Measurements from ENCODE around the gene MYL12B. TPM values are rescaled to one million over a fixed set of nuclear protein-coding genes. Genes with fewer than 3 reads are reported as not detected.

The MYL12B gene
- total RNA-seq = 100 to 1,000 TPM; 415 to 575 TPM

DNA sequence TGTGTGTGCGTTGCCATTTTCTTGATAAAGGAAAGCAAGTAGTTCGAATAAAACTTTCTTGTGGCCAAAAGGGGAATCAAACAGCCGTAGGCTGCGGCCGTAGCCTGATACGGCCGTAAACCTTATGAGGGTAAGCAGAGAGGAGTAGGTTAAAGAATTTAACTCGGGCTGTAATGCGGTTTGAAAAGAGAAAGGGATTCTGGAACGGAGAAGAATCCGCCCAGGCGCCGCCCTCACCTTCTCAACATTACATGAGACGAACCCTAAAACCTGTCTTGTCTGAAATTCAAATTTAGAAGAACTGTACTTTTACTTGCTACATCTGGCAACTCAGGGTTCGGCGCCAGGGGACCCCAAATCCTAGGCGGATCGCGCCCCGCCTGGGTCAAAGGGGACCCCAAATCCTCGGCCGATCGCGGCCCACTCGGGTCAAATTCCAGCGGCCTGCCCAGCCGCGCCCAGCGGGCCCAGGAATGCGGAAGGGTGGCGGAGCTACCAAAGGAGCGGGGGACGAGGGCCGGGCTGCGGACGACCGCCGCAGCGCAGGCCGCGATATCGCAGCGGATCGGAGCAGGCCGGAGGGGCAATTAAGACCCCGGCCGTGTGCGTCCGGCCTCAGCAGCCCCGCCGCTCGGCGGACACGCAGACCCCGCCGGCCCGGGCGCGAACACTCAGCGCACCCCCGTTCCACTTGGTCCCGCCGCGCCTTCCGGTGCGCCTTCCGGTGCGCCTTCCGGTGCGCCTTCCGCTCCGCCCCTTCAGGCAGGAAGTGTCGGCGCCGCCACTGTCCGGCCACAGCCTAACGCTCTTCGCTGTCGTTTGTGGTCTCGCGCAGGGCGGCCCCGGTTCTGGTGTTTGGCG lies at the start of gene MYL12B:
Gene MYL12B (plus strand): TSS at position 761 of the 861 bp plus-strand sequence. CDS start 10,766 bp downstream, outside the sequence.
- peak within 1 kb of the TSS; percentile 99 for H3K9ac ChIP-seq (ENCODE audit: low read depth in 2 of 2, low read length in 2 of 2)
- TF ChIP-seq CTCF (IDR thresholded peaks at IDR 0.05) = no peak
- no peaks in the 10 kb centered on the region for H3K9me3 ChIP-seq
- H3K27me3 ChIP-seq = no peaks in the 10 kb centered on the region
- DNase-seq = peak; percentile 88
- intact Hi-C loops (cut with DNase I) = no loop called here
- no peaks in the 10 kb centered on the region for H3K36me3 ChIP-seq
- peaks cover 16% of the 10 kb centered on the region for H3K4me1 ChIP-seq
- H3K4me3 ChIP-seq = peak within 1 kb of the TSS; percentile 82
- H3K27ac ChIP-seq = peak within 1 kb of the TSS; percentile 90

GRCh38 chr18:3212657-3213056 lies 49.3 kb upstream of the MYL12B start:
- H3K4me1 ChIP-seq = peaks cover 3% of the 10 kb centered on the region
- H3K27ac ChIP-seq = no peak overlapping the region

DNA sequence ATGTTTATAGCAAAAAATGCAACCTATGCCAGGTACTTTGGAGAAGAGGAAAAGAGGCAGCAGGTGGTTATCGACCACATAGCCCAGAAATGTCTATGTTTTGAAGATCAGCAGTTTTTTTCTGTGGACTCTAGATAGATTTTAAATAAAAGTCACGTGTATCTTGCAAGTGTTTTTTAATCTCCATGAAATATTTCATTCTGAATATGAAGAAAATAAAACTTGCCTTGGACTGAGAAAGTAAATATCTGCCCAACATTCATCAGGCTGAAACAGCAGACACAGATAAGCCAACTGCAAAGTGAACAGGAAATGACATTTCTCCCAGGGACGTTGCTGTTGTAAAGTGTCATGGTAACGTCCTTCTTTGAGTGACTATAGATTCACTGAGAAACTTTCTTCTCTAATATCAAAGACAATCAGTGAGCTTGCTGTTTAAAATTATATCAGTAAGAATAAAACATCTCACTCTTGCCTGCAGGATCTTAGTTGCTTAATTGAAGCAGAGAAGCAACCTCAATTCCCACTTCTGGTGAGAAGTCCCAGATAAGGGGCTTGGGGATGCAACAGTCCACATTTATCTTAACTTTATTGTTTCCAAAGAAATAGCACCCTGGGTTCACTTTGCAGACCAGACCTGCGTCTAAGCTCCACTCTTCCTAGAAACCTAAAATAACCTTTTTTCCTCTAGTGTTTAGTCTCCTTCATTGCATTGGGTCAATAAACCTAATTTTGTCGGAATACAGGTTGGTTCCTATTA lies 48.5 kb upstream of the MYL12B start:
- Histone ChIP-seq H3K27ac (no peak overlapping the region), H3K4me1 (peaks cover 3% of the 10 kb centered on the region), H3K9ac (ENCODE audit: low read depth in 2 of 2, low read length in 2 of 2) (no peak overlapping the region), H3K9me3 (no peaks in the 10 kb centered on the region), H3K4me3 (no peak overlapping the region), H3K36me3 (no peaks in the 10 kb centered on the region), H3K27me3 (no peaks in the 10 kb centered on the region)
- TF ChIP-seq CTCF (IDR thresholded peaks at IDR 0.05) = no peak
- no peak for DNase-seq
- intact Hi-C loops (cut with DNase I) = no loop called here

More at GRCh38 chr18:3212657-3213056, 49.3 kb upstream of the MYL12B start:
- no peak for DNase-seq
- no peak for TF ChIP-seq CTCF (IDR thresholded peaks at IDR 0.05)
- no peaks in the 10 kb centered on the region for H3K9me3 ChIP-seq
- H3K36me3 ChIP-seq = no peaks in the 10 kb centered on the region
- H3K4me3 ChIP-seq = no peak overlapping the region
- H3K27me3 ChIP-seq = no peaks in the 10 kb centered on the region
- H3K9ac ChIP-seq (ENCODE audit: low read depth in 2 of 2, low read length in 2 of 2) = no peak overlapping the region
- intact Hi-C loops (cut with DNase I) = no loop called here

GRCh38 chr18:3214855-3215637 lies 46.9 kb upstream of the MYL12B start:
- H3K27ac ChIP-seq = no peak overlapping the region
- intact Hi-C loops (cut with DNase I) = no loop called here
- H3K27me3 ChIP-seq = no peaks in the 10 kb centered on the region
- H3K4me3 ChIP-seq = no peak overlapping the region
- TF ChIP-seq CTCF (IDR thresholded peaks at IDR 0.05) = no peak
- no peaks in the 10 kb centered on the region for H3K9me3 ChIP-seq
- peaks cover 3% of the 10 kb centered on the region for H3K4me1 ChIP-seq
- H3K9ac ChIP-seq (ENCODE audit: low read depth in 2 of 2, low read length in 2 of 2) = no peak overlapping the region
- H3K36me3 ChIP-seq = no peaks in the 10 kb centered on the region
- DNase-seq = no peak

- H3K4me1 ChIP-seq = peaks cover 3% of the 10 kb centered on the region
- TF ChIP-seq CTCF (IDR thresholded peaks at IDR 0.05) = no peak
- H3K27ac ChIP-seq = peak overlapping the region; percentile 76
Measured at GRCh38 chr18:3216987-3217386, 44.9 kb upstream of the MYL12B start.

More at GRCh38 chr18:3216987-3217386, 44.9 kb upstream of the MYL12B start:
- Histone ChIP-seq H3K36me3 (no peaks in the 10 kb centered on the region), H3K9me3 (no peaks in the 10 kb centered on the region), H3K27me3 (no peaks in the 10 kb centered on the region), H3K4me3 (no peak overlapping the region), H3K9ac (ENCODE audit: low read depth in 2 of 2, low read length in 2 of 2) (no peak overlapping the region)
- no peak for DNase-seq
- intact Hi-C loops (cut with DNase I) = no loop called here

Measured in colonic mucosa (tissue), 4 donors.